Neutrophil (primary cell): ENCODE results near the gene FLRT2.

ENCODE experiments used
- H3K27ac ChIP-seq: fragments of 200-600 bp; sonication (generic); 2 replicates; pipeline ENCODE4 v1.5.1; 2016; ENCODE audit warnings: mild to moderate bottlenecking, moderate library complexity
- H3K27me3 ChIP-seq: fragments of 200-600 bp; sonication (generic); 2 replicates; pipeline ENCODE4 v1.6.0; 2016; ENCODE audit warnings: mild to moderate bottlenecking
- H3K36me3 ChIP-seq: fragments of 200-600 bp; sonication (generic); 2 replicates; pipeline ENCODE4 v1.5.1; 2017
- H3K4me1 ChIP-seq, 2 experiments: fragments of 200-600 bp in 1 of 2; sonication (generic) in 1 of 2; 1 replicate in 1 of 2; 2 replicates in 1 of 2; pipeline versions ENCODE4 v1.5.1 to v1.6.1; 2013 to 2016; ENCODE audit warnings: low read depth in 1 of 2, low read length in 1 of 2, mild to moderate bottlenecking in 1 of 2, moderate library complexity in 1 of 2; ENCODE audit not compliant: control insufficient read depth in 1 of 2, insufficient read depth in 1 of 2
- H3K4me3 ChIP-seq, 2 experiments: fragments of 200-600 bp in 1 of 2; sonication (generic) in 1 of 2; 1 replicate in 1 of 2; 2 replicates in 1 of 2; pipeline ENCODE4 v1.5.1; 2013 to 2016; ENCODE audit warnings: low read depth in 1 of 2, low read length in 1 of 2, mild to moderate bottlenecking in 1 of 2, moderate library complexity in 1 of 2
- H3K9me3 ChIP-seq: fragments of 200-600 bp; sonication (generic); 2 replicates; pipeline ENCODE4 v1.5.1; 2016
- CTCF ChIP-seq: fragments of 200-600 bp; sonication (generic); IDR thresholded peaks from 2 replicates; pipeline ENCODE4 v1.5.1; 2016; ENCODE audit warnings: antibody characterized with exemption

FLRT2 gene

GRCh38 chr14:85622986-85623685, 93.2 kb downstream of the FLRT2 start:
- Histone ChIP-seq H3K9me3 (no peaks in the 10 kb centered on the region), H3K36me3 (no peaks in the 10 kb centered on the region), H3K27ac (no peak overlapping the region), H3K27me3 (peaks cover 11% of the 10 kb centered on the region), H3K4me3 (no peak overlapping the region), H3K4me1 (peaks cover 3 to 6% of the 10 kb centered on the region in 2 experiments)
- no peak for TF ChIP-seq CTCF

- no peak for TF ChIP-seq CTCF
- no peak overlapping the region for H3K4me3 ChIP-seq
- H3K4me1 ChIP-seq: no peaks in the 10 kb centered on the region
- no peak overlapping the region for H3K27ac ChIP-seq
- H3K36me3 ChIP-seq: no peaks in the 10 kb centered on the region
- H3K27me3 ChIP-seq: peaks cover 11% of the 10 kb centered on the region
- no peaks in the 10 kb centered on the region for H3K9me3 ChIP-seq
These were observed 96.1 kb downstream of the FLRT2 start for GRCh38 chr14:85625925-85626585.

- TF ChIP-seq CTCF: no peak
- no peaks in the 10 kb centered on the region for H3K9me3 ChIP-seq
- H3K4me1 ChIP-seq: no peaks in the 10 kb centered on the region
- H3K27ac ChIP-seq: no peak overlapping the region
- no peaks in the 10 kb centered on the region for H3K27me3 ChIP-seq
- H3K4me3 ChIP-seq: no peak overlapping the region
- H3K36me3 ChIP-seq: no peaks in the 10 kb centered on the region
These were observed 104.3 kb downstream of the FLRT2 start for GRCh38 chr14:85634205-85634604.

GRCh38 chr14:85644211-85644610, 114.3 kb downstream of the FLRT2 start:
- Histone ChIP-seq H3K9me3 (no peaks in the 10 kb centered on the region), H3K4me1 (no peaks in the 10 kb centered on the region), H3K27me3 (no peaks in the 10 kb centered on the region), H3K4me3 (no peak overlapping the region), H3K27ac (no peak overlapping the region), H3K36me3 (no peaks in the 10 kb centered on the region)
- no peak for TF ChIP-seq CTCF

GRCh38 chr14:85653029-85653428, 123.1 kb downstream of the FLRT2 start:
- no peak overlapping the region for H3K27ac ChIP-seq
- no peaks in the 10 kb centered on the region for H3K36me3 ChIP-seq
- H3K27me3 ChIP-seq: no peaks in the 10 kb centered on the region
- H3K9me3 ChIP-seq: no peaks in the 10 kb centered on the region
- TF ChIP-seq CTCF: no peak
- no peaks in the 10 kb centered on the region for H3K4me1 ChIP-seq
- H3K4me3 ChIP-seq: no peak overlapping the region
